ENCODE data around the gene TECPR2. TPM values are rescaled to one million over a fixed set of nuclear protein-coding genes. Genes with fewer than 3 reads are reported as not detected.

The TECPR2 gene
- total and polyA plus RNA-seq, 10 of the 15 experiments (the other 5 are each of a cell fraction or from before 2014, with no cell fraction given): 0.15 to 10.0 (median 3.0) TPM

- TF ChIP-seq ZNF207 (IDR thresholded peaks at IDR 0.05; ENCODE audit: borderline replicate concordance): no peak
- no peak for TF ChIP-seq SREBF1 (IDR thresholded peaks at IDR 0.05; ENCODE audit: low read length)
- TF ChIP-seq TCF12 (IDR thresholded peaks at IDR 0.05; ENCODE audit: low read depth, low read length): no peak
- no peak for TF ChIP-seq ZBTB4 (CRISPR knock-in tag; IDR thresholded peaks at IDR 0.05)
- no peak for TF ChIP-seq MEF2B (IDR thresholded peaks at IDR 0.05; ENCODE audit: partially characterized antibody, poor library complexity, severe bottlenecking)
These were observed 160.4 kb downstream of the TECPR2 start (continued) for GRCh38 chr14:102523200-102523568.

GRCh38 chr14:102523569-102524450 lies 161.1 kb downstream of the TECPR2 start:
- Histone ChIP-seq H3K4me2 (ENCODE audit: control insufficient read depth, insufficient read depth) (peak overlapping the region; percentile 62), H4K20me1 (ENCODE audit: control insufficient read depth, insufficient read depth) (no peaks in the 10 kb centered on the region), H3K9me3 (replicated peaks; ENCODE audit: control insufficient read depth, insufficient read depth, low read length) (no peaks in the 10 kb centered on the region), H3K4me1 (ENCODE audit: control insufficient read depth, insufficient read depth, low read length) (no peaks in the 10 kb centered on the region; the same call in 1 of the 2 replicates), H3K27ac (ENCODE audit: control insufficient read depth, insufficient read depth) (no peak overlapping the region), H3K27me3 (replicated peaks in 1 of 2; ENCODE audit: control insufficient read depth in 2 of 2, insufficient read depth in 2 of 2, low read length in 1 of 2) (no peaks in the 10 kb centered on the region), H2AFZ (ENCODE audit: control insufficient read depth, low read depth, low read length) (peak overlapping the region; percentile 72), H3K36me3 (ENCODE audit: control insufficient read depth in 2 of 2, insufficient read depth in 2 of 2, low read length in 1 of 2) (no peaks in the 10 kb centered on the region), H3K79me2 (ENCODE audit: control insufficient read depth, insufficient read depth, low read length) (no peaks in the 10 kb centered on the region), H3K4me3 (0 out of 2 replicates have a peak overlapping the region, but pooled peaks have one; percentile 28), H3K9ac (ENCODE audit: control insufficient read depth, insufficient read depth, low read length) (peak overlapping the region; percentile 55; the same call in 1 of the 2 replicates)
- ChIA-PET CTCF (interaction anchor here (0.8 to 3.4 kb wide), 21 partner anchors 12 to 393 kb away, joined by 3 to 25 read pairs (median 4); partner anchors contain the start of gene ZNF839), POLR2A (interaction anchor here (0.6 to 1.2 kb wide), 3 partner anchors 68 to 715 kb away, joined by 3 to 6 read pairs (median 4); no protein-coding TSS in a partner anchor), SMC1A (ENCODE audit: uncharacterized antibody, unreplicated experiment) (interaction anchor here (0.7 to 3.5 kb wide), 11 partner anchors 65 to 246 kb away, joined by 3 to 20 read pairs (median 3); no protein-coding TSS in a partner anchor), RAD21 (ENCODE audit: unreplicated experiment) (interaction anchor here (0.9 to 2.7 kb wide), 15 partner anchors 37 to 378 kb away, joined by 3 to 16 read pairs (median 4); no protein-coding TSS in a partner anchor)
- intact Hi-C loops (cut with micrococcal nuclease; ENCODE audit: unreplicated experiment): loop anchor here (2.0 to 10.0 kb wide), 4 partner anchors 69 to 391 kb away; partner anchors contain the start of genes RCOR1 and TRAF3
- ATAC-seq (no peak), DNase-seq (ENCODE audit: low read depth, low spot score) (no peak), FAIRE-seq (no peak)
- no peak for TF ChIP-seq RBBP5 (conservative IDR thresholded peaks at IDR 0.05)
- TF ChIP-seq CREB1 (IDR thresholded peaks at IDR 0.05; ENCODE audit: low read depth): no peak
- TF ChIP-seq TCF12 (IDR thresholded peaks at IDR 0.05; ENCODE audit: low read depth, low read length): no peak
- no peak for TF ChIP-seq RAD51 (IDR thresholded peaks at IDR 0.05)
- no peak for TF ChIP-seq ZBED1 (IDR thresholded peaks at IDR 0.05; ENCODE audit: borderline replicate concordance)
- TF ChIP-seq REST (IDR thresholded peaks at IDR 0.05; ENCODE audit: low read depth, low read length): no peak
- 78% methylated on average over 31 of the region's 34 CpGs for WGBS (ENCODE audit: insufficient coverage, insufficient replicate concordance, low lambda C conversion rate, missing lambda C conversion rate)
- in situ Hi-C loops (cut with MboI): no loop called here
- no TSS peak for BruUV-seq (replicated peaks)

Measured in GM12878 (cell line).